NOMO-1 treated with DMSO at 0.1 percent for 48 hours (cell line): ENCODE results near the gene GRIN2A.
A peak's percentile ranks its signal among the peaks of the same experiment; 100 is the strongest.
"Not testable (repeated sequence)": the region's sequence is repeated elsewhere in the genome, so short reads cannot be mapped to it uniquely, and the experiment has no call there.

ENCODE experiments used
- DNase-seq: peaks from one replicate; lab custom pipeline; 2025; ENCODE audit not compliant: unreplicated experiment; lab: John Stamatoyannopoulos, UW

GRIN2A gene

GRCh38 chr16:9929313-9929712 is 252.9 kb downstream of the GRIN2A start:
- DNase-seq = peak; percentile 59

GRCh38 chr16:9922441-9922840 is 259.8 kb downstream of the GRIN2A start:
- no peak for DNase-seq

- no peak for DNase-seq
Observed at GRCh38 chr16:9921997-9922396, 260.2 kb downstream of the GRIN2A start.

GRCh38 chr16:9919460-9919859 is 262.8 kb downstream of the GRIN2A start:
- no peak for DNase-seq

- no peak for DNase-seq
Observed at GRCh38 chr16:9917691-9918090, 264.5 kb downstream of the GRIN2A start.

- no peak for DNase-seq
Observed at GRCh38 chr16:9913604-9914326, 268.5 kb downstream of the GRIN2A start.

GRCh38 chr16:9911989-9912388 is 270.2 kb downstream of the GRIN2A start:
- no peak for DNase-seq

GRCh38 chr16:9911231-9911630 is 271.0 kb downstream of the GRIN2A start:
- DNase-seq = no peak

- DNase-seq = no peak
Observed at GRCh38 chr16:9909072-9909825, 273.0 kb downstream of the GRIN2A start.

- no peak for DNase-seq
Observed at GRCh38 chr16:9908613-9909012, 273.6 kb downstream of the GRIN2A start.

- DNase-seq = no peak
Observed at GRCh38 chr16:9907752-9908151, 274.5 kb downstream of the GRIN2A start.

GRCh38 chr16:9906218-9906617 is 276.0 kb downstream of the GRIN2A start:
- no peak for DNase-seq

- DNase-seq = no peak
Observed at GRCh38 chr16:9904526-9904925, 277.7 kb downstream of the GRIN2A start.

- DNase-seq = no peak
Observed at GRCh38 chr16:9900576-9900975, 281.7 kb downstream of the GRIN2A start.

GRCh38 chr16:9898555-9898954 is 283.7 kb downstream of the GRIN2A start:
- no peak for DNase-seq

GRCh38 chr16:9898124-9898523 is 284.1 kb downstream of the GRIN2A start:
- DNase-seq = no peak

- DNase-seq = no peak
Observed at GRCh38 chr16:9895817-9896216, 286.4 kb downstream of the GRIN2A start.

GRCh38 chr16:9885876-9886275 is 296.4 kb downstream of the GRIN2A start:
- no peak for DNase-seq

GRCh38 chr16:9885467-9885866 is 296.8 kb downstream of the GRIN2A start:
- no peak for DNase-seq

GRCh38 chr16:9875981-9876380 is 306.2 kb downstream of the GRIN2A start:
- not testable (repeated sequence) for DNase-seq

GRCh38 chr16:9874219-9874618 is 308.0 kb downstream of the GRIN2A start:
- no peak for DNase-seq

- no peak for DNase-seq
Observed at GRCh38 chr16:9870962-9871361, 311.3 kb downstream of the GRIN2A start.

GRCh38 chr16:9869776-9870175 is 312.5 kb downstream of the GRIN2A start:
- DNase-seq = no peak
